RWPE1 (cell line): ENCODE data around the gene COLQ.
"Not testable (repeated sequence)": the region's sequence is repeated elsewhere in the genome, so short reads cannot be mapped to it uniquely, and the experiment has no call there.

Source experiments
- CTCF ChIA-PET: fragments of 350-600 bp; sonication (Branson Sonifier 250); formaldehyde crosslinking; extraction: SDS; loops from one replicate; lab custom pipeline; 2021; lab: Yijun Ruan, JAX
- POLR2A ChIA-PET: fragments of 400-600 bp; formaldehyde crosslinking; extraction: SDS; loops from one replicate; lab custom pipeline; 2020; ENCODE audit warnings: antibody characterized with exemption; ENCODE audit not compliant: low non-redundant PET; lab: Yijun Ruan, JAX
- DNase-seq: peaks from one replicate; pipeline ENCODE4 v3.0.0; 2012; ENCODE audit warnings: low spot score
- H3K27ac ChIP-seq: fragments of 450-650 bp; 2 replicates; pipeline ENCODE4 v1.5.1; 2017
- TF ChIP-seq, protein P1 (sequence below): fragments of 450-650 bp; conservative IDR thresholded peaks from 2 replicates; pipeline ENCODE4 v1.5.1; 2017; ENCODE audit warnings: low read depth, mild to moderate bottlenecking

COLQ gene

DNA sequence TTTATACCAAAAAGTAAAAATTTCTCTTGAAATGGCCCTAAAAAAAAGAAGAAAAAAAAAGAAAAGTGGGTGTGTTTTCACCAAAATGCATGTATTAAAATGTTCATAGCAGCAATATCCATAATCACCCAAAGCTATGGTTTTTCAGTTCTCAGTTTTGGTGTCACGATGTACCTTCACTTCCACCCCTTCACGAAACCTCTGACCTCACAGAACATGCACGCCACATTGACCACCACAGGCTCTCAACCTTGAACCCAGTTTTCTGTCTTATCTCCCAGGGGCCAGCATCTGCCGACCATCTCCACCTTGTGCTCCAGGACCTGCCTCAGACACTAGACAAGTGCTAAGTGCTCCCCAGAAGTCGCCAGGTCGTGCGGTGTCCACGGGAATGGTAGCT, 30.4 kb downstream of the COLQ start:
- ChIA-PET POLR2A (no interaction called here), CTCF (interaction anchor here (0.6 kb wide), 2 partner anchors 15 to 76 kb away, joined by 3 to 7 read pairs; no protein-coding TSS in a partner anchor)
- no peak for DNase-seq
- TF ChIP-seq, protein P1, sequence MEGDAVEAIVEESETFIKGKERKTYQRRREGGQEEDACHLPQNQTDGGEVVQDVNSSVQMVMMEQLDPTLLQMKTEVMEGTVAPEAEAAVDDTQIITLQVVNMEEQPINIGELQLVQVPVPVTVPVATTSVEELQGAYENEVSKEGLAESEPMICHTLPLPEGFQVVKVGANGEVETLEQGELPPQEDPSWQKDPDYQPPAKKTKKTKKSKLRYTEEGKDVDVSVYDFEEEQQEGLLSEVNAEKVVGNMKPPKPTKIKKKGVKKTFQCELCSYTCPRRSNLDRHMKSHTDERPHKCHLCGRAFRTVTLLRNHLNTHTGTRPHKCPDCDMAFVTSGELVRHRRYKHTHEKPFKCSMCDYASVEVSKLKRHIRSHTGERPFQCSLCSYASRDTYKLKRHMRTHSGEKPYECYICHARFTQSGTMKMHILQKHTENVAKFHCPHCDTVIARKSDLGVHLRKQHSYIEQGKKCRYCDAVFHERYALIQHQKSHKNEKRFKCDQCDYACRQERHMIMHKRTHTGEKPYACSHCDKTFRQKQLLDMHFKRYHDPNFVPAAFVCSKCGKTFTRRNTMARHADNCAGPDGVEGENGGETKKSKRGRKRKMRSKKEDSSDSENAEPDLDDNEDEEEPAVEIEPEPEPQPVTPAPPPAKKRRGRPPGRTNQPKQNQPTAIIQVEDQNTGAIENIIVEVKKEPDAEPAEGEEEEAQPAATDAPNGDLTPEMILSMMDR = no peak
- H3K27ac ChIP-seq = no peak overlapping the region

DNA sequence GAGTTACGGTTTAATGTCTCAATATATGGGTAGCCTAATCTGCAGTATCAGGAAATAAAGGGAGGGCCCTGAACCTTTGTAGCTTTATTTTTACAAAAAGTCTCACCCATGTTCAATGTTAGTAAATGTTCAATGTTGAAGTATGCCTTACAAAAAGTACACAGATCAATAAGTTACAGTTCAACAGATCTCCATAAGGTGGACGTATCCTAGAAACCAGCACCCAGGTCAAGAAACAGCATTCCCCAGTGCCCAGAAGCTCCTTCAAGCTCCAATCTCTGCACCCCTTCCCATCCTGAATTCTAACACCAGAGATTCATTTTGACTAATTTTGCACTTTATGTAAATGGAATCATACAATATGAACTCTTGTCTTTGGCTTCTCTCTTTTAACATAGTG, 31.3 kb downstream of the COLQ start:
- ChIA-PET CTCF (no interaction called here), POLR2A (no interaction called here)
- DNase-seq = no peak
- no peak overlapping the region for H3K27ac ChIP-seq
- TF ChIP-seq, protein P1 = no peak

DNA sequence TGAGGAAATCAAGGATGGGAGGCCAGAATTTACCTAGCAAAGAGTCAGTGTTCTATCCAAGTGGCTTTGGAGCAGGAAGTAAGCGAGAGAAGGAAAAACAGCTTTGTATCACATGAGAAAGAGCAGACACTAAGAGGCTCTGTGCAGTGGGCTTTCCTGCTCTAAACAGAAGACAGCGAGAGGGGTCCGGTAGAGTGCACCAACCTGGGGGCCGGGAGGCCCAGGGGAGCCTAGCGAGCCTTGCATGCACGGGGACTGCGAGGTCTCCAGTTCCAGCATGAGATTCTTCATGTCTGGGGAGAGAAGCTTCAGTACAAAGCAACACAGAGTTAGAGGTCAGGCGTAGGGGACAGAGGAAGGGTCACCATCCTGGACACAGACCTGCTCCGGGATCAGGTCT, 33.5 kb downstream of the COLQ start:
- H3K27ac ChIP-seq = no peak overlapping the region
- CTCF ChIA-PET = no interaction called here
- TF ChIP-seq, protein P1 = no peak
- DNase-seq = no peak
- POLR2A ChIA-PET = no interaction called here

DNA sequence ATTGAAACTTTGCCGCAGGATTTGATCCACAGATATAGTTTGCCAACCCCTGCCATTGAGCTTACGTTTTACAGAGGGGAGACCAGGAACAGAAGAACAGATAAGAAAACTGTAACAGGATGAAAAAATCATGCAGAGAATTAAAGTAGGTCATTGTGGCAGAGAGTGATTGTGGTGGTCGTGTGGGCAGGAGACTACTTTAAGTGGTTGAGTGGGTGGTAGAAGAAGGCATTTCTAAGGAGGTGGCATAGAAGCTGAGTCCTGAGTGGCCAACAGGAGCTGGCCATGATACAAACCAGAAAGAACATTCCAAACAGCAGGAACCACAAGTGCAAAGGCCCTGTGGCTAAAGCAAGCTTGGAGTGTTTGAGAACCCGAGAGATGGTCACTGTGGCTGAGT, 34.5 kb downstream of the COLQ start:
- TF ChIP-seq, protein P1 = no peak
- ChIA-PET POLR2A (no interaction called here), CTCF (no interaction called here)
- H3K27ac ChIP-seq = no peak overlapping the region
- no peak for DNase-seq

DNA sequence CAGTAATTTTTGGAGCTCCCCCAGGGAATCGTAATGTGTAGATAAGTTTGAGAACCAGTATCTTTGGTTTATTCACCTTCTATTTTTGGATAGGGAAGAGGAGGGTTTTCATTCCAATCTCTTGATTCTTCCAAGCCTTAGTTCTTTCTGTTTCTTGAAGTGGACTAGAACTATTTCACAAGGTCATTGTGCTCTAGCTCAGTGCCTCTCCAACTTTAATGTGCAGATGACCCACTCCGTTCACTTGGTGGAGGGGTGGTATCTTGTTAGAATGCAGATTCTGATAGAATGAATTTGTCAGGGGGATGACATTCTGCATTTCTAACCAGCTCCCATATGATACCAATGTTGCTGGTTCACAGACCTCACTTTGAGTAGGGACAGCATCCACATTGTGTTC, 35.5 kb downstream of the COLQ start:
- ChIA-PET POLR2A (no interaction called here), CTCF (no interaction called here)
- TF ChIP-seq, protein P1 = no peak
- H3K27ac ChIP-seq = no peak overlapping the region
- no peak for DNase-seq

DNA sequence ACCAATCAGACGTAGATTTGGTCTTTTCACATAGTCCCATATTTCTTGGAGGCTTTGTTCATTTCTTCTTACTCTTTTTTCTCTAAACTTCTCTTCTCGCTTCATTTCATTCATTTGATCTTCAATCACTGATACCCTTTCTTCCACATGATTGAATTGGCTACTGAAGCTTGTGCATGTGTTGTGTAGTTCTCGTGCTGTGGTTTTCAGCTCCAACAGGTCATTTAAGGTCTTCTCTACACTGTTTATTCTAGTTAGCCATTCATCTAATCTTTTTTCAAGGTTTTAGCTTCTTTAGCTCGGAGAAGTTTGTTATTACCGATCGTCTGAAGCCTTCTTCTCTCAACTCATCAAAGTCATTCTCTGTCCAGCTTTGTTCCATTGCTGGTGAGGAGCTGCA, 37.0 kb downstream of the COLQ start:
- POLR2A ChIA-PET, DNase-seq, CTCF ChIA-PET, H3K27ac ChIP-seq: not testable (repeated sequence)

DNA sequence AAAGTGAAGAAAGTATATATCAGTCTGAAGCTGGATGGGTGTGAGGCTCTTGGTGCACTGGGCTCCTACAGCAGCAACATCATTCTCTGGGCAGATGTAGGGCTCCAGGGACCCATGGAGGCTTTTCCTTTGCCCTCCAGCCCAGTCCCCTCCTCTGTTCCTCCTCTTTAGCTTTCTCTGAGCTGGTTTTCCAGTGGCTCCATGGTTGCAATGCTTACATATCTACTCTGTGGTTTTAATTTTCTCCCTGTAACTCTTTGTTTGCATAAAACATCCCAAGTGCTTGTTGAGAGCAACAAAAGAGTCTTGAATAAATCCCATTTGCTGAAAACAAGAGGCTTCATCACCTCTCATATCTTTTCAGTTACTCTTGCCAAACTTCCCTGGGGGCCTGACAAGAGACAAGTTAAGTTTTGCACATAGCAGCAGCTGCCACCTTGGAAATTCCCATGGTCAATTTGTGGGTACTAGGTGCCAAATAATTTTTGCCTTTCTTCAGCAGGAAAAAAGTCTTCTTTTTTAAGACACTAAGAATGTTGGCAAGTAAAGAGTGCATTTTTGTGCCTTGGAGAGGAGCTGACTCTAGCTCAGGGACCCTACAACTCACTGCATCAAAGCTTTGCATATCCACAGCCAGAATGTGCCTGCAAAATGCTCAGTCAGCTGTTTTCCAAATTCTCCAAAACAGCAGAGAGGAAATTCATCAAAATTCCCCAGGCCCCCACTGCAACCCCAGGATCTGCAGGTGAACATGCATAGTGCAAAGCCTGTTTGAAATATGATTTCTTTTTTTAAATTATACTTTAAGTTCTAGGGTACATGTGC, 41.9 kb downstream of the COLQ start:
- TF ChIP-seq, protein P1 = no peak
- H3K27ac ChIP-seq = no peak overlapping the region
- DNase-seq = no peak
- ChIA-PET POLR2A (no interaction called here), CTCF (no interaction called here)
